C1 segment of cervical spinal cord (tissue), 14 donors: ENCODE data around the gene AP1G1.
"Not testable (repeated sequence)": the region's sequence is repeated elsewhere in the genome, so short reads cannot be mapped to it uniquely, and the experiment has no call there.

Experiments
- DNase-seq, 14 donors: peaks; one replicate each; lab custom pipeline; 2025; lab: John Stamatoyannopoulos, UW

Gene AP1G1

GRCh38 chr16:71703333-71703732, 105.3 kb downstream of the AP1G1 start:
- DNase-seq = no peak

- DNase-seq = no peak
Observed at GRCh38 chr16:71700831-71701230, 107.8 kb downstream of the AP1G1 start.

GRCh38 chr16:71698491-71698890, 110.1 kb downstream of the AP1G1 start:
- DNase-seq = no peak

- DNase-seq = no peak
Observed at GRCh38 chr16:71693164-71693563, 115.5 kb downstream of the AP1G1 start.

DNA sequence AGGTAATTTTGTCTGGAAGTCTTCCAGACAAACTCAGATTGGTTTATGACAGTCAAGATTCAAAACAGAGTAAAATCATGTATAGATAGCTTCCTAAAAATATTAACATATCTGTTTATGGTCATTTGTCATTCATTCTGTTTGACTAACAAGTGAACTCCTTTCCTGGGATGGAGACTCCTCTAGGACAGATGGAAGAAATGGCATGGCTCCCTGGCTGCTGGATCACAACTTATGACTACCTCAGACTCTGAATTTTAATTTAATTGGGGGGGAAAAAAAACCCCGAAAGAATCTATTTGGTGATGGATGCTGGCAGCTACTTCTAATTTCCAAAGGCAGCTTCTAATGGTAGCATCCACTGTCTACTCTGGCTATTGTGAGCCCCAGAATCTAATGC, 118.7 kb downstream of the AP1G1 start:
- no peak for DNase-seq

GRCh38 chr16:71687861-71688260, 120.8 kb downstream of the AP1G1 start:
- DNase-seq = no peak

DNA sequence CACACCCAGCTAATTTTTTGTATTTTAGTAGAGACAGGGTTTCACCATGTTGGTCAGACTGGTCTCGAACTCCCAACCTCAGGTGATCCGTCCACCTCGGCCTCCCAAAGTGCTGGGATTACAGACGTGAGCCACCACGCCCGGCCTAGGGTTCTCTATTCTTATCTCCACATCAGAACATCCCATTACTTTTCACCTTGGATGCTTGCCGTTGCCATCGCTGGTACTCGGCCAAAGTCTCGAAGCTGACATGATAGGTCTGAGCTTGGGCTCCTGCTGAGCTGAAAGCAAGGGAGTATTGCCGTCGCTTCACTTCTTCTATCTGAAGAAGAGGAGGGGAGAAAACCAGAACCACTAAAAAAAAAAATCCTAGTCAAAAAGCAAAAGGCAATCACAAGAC, 124.4 kb downstream of the AP1G1 start:
- not testable (repeated sequence) for DNase-seq

DNA sequence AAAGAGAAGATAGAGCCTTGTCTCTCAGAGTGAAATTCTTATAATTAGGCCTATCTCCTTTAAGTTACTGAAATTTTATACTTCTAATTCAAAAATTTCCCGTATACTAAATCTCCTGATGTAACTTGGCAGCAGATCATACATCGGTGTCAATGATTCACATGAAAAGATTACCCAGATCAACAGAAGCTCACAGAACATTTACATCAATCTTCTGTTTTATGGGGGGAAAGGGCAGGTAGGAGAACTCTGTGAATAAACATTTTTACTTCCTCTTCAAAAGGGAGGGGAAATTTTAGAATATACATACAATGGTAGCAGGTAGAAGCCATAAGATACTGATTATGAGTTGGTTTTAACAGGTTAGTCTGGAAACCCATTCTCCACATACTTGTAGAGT, 127.3 kb downstream of the AP1G1 start:
- DNase-seq = no peak
